ENCODE measurements around the gene SERPINB5.
"Not testable (repeated sequence)": the region's sequence is repeated elsewhere in the genome, so short reads cannot be mapped to it uniquely, and the experiment has no call there.

Gene SERPINB5

GRCh38 chr18:63451799-63452660 is 24.7 kb upstream of the SERPINB5 start:
- Mint-ChIP-seq H3K9me3 (no peaks in the 10 kb centered on the region), H3K27ac (no peak overlapping the region), H3K4me3 (no peak overlapping the region), H3K27me3 (no peaks in the 10 kb centered on the region), H3K4me1 (no peaks in the 10 kb centered on the region), H3K36me3 (ENCODE audit: low read depth) (no peaks in the 10 kb centered on the region)
- ATAC-seq (no peak), DNase-seq (no peak)

DNA sequence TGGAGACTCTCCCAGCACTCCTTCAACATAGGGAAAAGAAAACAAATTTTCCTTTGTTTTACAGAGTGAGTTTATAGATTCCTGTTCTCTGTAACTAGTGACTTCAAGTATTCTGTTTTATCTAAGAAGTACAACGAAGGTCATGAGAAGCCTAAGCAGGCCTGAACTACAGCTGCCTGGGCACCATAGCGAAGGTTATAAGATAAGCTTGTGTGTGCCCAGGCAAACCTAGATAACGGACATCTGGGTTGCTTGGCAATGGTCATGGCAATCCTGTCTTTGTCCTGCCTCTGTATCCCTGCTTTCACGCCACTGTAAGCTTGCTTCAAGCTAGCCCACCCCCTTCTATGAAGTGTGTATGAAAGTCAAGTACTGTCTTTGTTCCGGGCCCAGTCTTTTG is 24.0 kb upstream of the SERPINB5 start:
- H3K4me1 Mint-ChIP-seq; DNase-seq; H3K9me3 Mint-ChIP-seq; H3K27ac Mint-ChIP-seq; ATAC-seq; H3K36me3 Mint-ChIP-seq (ENCODE audit: low read depth); H3K27me3 Mint-ChIP-seq; H3K4me3 Mint-ChIP-seq: not testable (repeated sequence)

DNA sequence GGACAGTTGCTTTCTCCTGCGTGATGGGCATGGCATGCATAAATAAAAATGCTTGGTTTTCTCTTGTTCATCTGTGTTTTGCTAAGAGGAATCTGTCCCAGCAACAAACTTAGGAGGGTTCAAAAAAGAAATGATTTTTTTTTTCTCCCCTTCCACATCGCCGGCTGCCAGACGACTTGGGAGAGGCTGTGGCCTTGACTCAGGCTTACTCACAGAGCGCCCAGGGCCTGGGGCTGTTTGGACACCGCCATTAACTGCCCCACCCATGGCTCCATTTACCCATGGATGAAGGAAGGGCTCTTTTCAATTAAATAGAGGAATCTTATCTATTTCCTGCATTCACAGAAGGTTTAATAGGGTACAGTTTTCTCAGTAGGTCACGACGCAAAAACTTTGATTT is 22.3 kb upstream of the SERPINB5 start:
- Mint-ChIP-seq H3K27ac (no peak overlapping the region), H3K4me1 (no peaks in the 10 kb centered on the region), H3K27me3 (no peaks in the 10 kb centered on the region), H3K9me3 (no peaks in the 10 kb centered on the region), H3K36me3 (ENCODE audit: low read depth) (no peaks in the 10 kb centered on the region), H3K4me3 (no peak overlapping the region)
- DNase-seq: no peak
- ATAC-seq: no peak

GRCh38 chr18:63457977-63458376 is 18.8 kb upstream of the SERPINB5 start:
- Mint-ChIP-seq H3K27ac (no peak overlapping the region), H3K9me3 (no peaks in the 10 kb centered on the region), H3K4me3 (no peak overlapping the region), H3K36me3 (ENCODE audit: low read depth) (no peaks in the 10 kb centered on the region), H3K27me3 (no peaks in the 10 kb centered on the region), H3K4me1 (no peaks in the 10 kb centered on the region)
- DNase-seq (no peak), ATAC-seq (no peak)

DNA sequence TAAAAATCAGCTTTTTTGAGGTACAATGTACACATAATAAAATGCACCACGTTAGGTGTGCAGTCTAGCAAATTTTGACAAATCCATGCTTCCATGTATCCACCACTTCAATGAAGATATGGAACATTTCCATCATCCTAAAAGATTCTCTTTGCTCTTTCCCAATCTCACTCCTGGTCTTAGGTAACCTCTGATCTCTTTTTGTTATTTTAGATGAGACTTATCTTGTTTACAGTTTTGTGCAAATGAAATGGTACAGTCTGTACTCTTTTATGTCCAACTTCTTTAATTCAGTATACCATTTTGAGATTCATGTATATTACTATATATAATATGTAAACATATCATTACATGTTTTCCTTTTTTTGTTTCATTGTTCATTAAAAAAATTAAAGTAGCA is 16.3 kb upstream of the SERPINB5 start:
- Mint-ChIP-seq H3K27ac (no peak overlapping the region), H3K27me3 (peaks cover 5% of the 10 kb centered on the region), H3K9me3 (no peaks in the 10 kb centered on the region), H3K4me1 (peaks cover 5% of the 10 kb centered on the region), H3K4me3 (no peak overlapping the region), H3K36me3 (ENCODE audit: low read depth) (no peaks in the 10 kb centered on the region)
- ATAC-seq: no peak
- no peak for DNase-seq

DNA sequence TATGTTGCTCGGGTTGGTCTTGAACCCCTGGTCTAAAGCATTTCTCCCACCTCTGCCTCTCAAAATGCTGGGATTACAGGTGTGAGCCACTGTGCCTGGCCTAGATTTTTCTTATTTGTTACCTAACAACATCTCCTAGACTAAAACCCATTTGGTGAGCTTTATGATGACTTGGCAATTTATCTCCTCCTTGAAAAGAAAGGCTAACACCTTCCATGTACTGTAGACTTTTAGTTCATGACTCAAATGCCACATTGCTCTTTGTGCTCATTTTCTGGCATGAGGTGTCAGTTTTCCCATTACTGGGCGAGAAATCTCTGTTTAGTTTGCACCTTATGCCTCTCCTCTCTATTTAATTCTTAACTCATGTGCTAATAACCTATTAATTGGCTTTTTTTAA is 12.3 kb upstream of the SERPINB5 start:
- Mint-ChIP-seq H3K4me1 (peaks cover 5% of the 10 kb centered on the region), H3K4me3 (no peak overlapping the region), H3K27ac (no peak overlapping the region), H3K9me3 (no peaks in the 10 kb centered on the region), H3K27me3 (peaks cover 5% of the 10 kb centered on the region), H3K36me3 (ENCODE audit: low read depth) (no peaks in the 10 kb centered on the region)
- DNase-seq (no peak), ATAC-seq (no peak)

GRCh38 chr18:63465059-63465458 is 11.7 kb upstream of the SERPINB5 start:
- no peaks in the 10 kb centered on the region for H3K36me3 Mint-ChIP-seq (ENCODE audit: low read depth)
- peaks cover 5% of the 10 kb centered on the region for H3K27me3 Mint-ChIP-seq
- H3K9me3 Mint-ChIP-seq: no peaks in the 10 kb centered on the region
- ATAC-seq (peak; percentile 71), DNase-seq (no peak)
- H3K4me1 Mint-ChIP-seq: peaks cover 5% of the 10 kb centered on the region
- no peak overlapping the region for H3K27ac Mint-ChIP-seq
- no peak overlapping the region for H3K4me3 Mint-ChIP-seq

- peaks cover 5% of the 10 kb centered on the region for H3K4me1 Mint-ChIP-seq
- no peak for ATAC-seq
- H3K9me3 Mint-ChIP-seq: no peaks in the 10 kb centered on the region
- H3K27me3 Mint-ChIP-seq: peaks cover 5% of the 10 kb centered on the region
- no peak overlapping the region for H3K4me3 Mint-ChIP-seq
- no peak for DNase-seq
- no peaks in the 10 kb centered on the region for H3K36me3 Mint-ChIP-seq (ENCODE audit: low read depth)
- H3K27ac Mint-ChIP-seq: no peak overlapping the region
Measured at GRCh38 chr18:63467699-63468098, 9.1 kb upstream of the SERPINB5 start.

DNA sequence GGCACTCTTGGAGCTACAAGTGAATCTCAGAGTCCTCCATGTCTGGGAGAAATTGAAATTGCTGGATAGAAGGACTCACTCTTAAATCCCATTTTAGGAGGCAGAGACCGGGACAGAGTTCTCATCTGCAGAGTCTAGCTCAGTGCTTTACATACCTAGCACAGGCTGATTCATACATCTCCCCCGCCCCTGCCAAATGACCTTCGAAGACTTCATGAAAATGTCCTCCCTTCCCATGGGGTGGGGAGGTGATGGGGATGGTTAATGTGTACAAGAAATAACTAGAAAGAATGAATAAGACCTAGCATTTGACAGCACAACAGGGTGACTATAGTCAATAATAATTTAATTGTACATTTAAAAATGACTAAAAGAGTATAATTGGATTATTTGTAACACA is 8.2 kb upstream of the SERPINB5 start:
- Mint-ChIP-seq H3K36me3 (ENCODE audit: low read depth) (no peaks in the 10 kb centered on the region), H3K4me1 (peaks cover 5% of the 10 kb centered on the region), H3K9me3 (no peaks in the 10 kb centered on the region), H3K27me3 (peaks cover under 1% of the 10 kb centered on the region), H3K4me3 (no peak overlapping the region), H3K27ac (no peak overlapping the region)
- DNase-seq (no peak), ATAC-seq (no peak)

- DNase-seq (no peak), ATAC-seq (no peak)
- Mint-ChIP-seq H3K9me3 (no peaks in the 10 kb centered on the region), H3K4me3 (no peak overlapping the region), H3K27me3 (peaks cover 4% of the 10 kb centered on the region), H3K4me1 (no peaks in the 10 kb centered on the region), H3K27ac (no peak overlapping the region), H3K36me3 (ENCODE audit: low read depth) (no peaks in the 10 kb centered on the region)
Measured at GRCh38 chr18:63470751-63471150, 6.0 kb upstream of the SERPINB5 start.

- H3K9me3 Mint-ChIP-seq: no peaks in the 10 kb centered on the region
- H3K4me3 Mint-ChIP-seq: no peak overlapping the region
- no peaks in the 10 kb centered on the region for H3K4me1 Mint-ChIP-seq
- ATAC-seq (no peak), DNase-seq (no peak)
- peaks cover 4% of the 10 kb centered on the region for H3K27me3 Mint-ChIP-seq
- no peak overlapping the region for H3K27ac Mint-ChIP-seq
- no peaks in the 10 kb centered on the region for H3K36me3 Mint-ChIP-seq (ENCODE audit: low read depth)
Measured at GRCh38 chr18:63472380-63472779, 4.4 kb upstream of the SERPINB5 start.

- H3K27me3 Mint-ChIP-seq: peaks cover 4% of the 10 kb centered on the region
- H3K36me3 Mint-ChIP-seq (ENCODE audit: low read depth): no peaks in the 10 kb centered on the region
- no peaks in the 10 kb centered on the region for H3K4me1 Mint-ChIP-seq
- DNase-seq: no peak
- no peak overlapping the region for H3K27ac Mint-ChIP-seq
- H3K4me3 Mint-ChIP-seq: no peak overlapping the region
- H3K9me3 Mint-ChIP-seq: no peaks in the 10 kb centered on the region
- no peak for ATAC-seq
Measured at GRCh38 chr18:63477200-63477599, 442 bp downstream of the SERPINB5 start.

GRCh38 chr18:63477968-63478367 is 1.2 kb downstream of the SERPINB5 start:
- no peak for ATAC-seq
- peaks cover 4% of the 10 kb centered on the region for H3K27me3 Mint-ChIP-seq

DNA sequence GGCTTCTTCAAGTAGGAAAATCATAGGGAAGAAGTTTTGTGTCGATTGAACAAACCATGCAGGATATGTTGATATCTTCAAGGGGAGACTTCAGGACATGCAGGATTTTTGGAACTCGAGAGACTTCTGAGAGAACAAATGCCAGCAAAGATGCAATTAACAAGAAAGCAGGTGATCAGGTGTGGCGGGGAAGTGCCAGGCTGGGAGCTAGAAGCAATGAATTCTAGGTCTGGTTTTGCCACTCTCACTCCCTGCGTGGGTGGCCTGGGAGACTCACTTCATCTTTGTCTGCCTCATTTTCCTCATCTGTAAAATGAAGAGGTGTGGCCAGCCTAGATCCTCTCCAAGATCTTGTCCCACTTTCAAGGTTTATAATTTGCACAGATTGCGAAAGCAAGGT is 3.1 kb downstream of the SERPINB5 start:
- H3K27me3 Mint-ChIP-seq: peaks cover 4% of the 10 kb centered on the region
- ATAC-seq: no peak
- H3K4me1 Mint-ChIP-seq: no peaks in the 10 kb centered on the region
- H3K36me3 Mint-ChIP-seq (ENCODE audit: low read depth): no peaks in the 10 kb centered on the region
- H3K4me3 Mint-ChIP-seq: no peak overlapping the region
- DNase-seq: no peak
- H3K9me3 Mint-ChIP-seq: no peaks in the 10 kb centered on the region
- no peak overlapping the region for H3K27ac Mint-ChIP-seq

More at GRCh38 chr18:63477968-63478367, 1.2 kb downstream of the SERPINB5 start:
- H3K36me3 Mint-ChIP-seq (ENCODE audit: low read depth): no peaks in the 10 kb centered on the region
- no peaks in the 10 kb centered on the region for H3K4me1 Mint-ChIP-seq
- no peak overlapping the region for H3K4me3 Mint-ChIP-seq
- no peak overlapping the region for H3K27ac Mint-ChIP-seq
- no peak for DNase-seq
- no peaks in the 10 kb centered on the region for H3K9me3 Mint-ChIP-seq

GRCh38 chr18:63480476-63480875 is 3.7 kb downstream of the SERPINB5 start:
- no peaks in the 10 kb centered on the region for H3K4me1 Mint-ChIP-seq

GRCh38 chr18:63480915-63481314 is 4.2 kb downstream of the SERPINB5 start:
- H3K4me1 Mint-ChIP-seq: no peaks in the 10 kb centered on the region
- ATAC-seq (no peak), DNase-seq (no peak)
- peaks cover 2% of the 10 kb centered on the region for H3K27me3 Mint-ChIP-seq
- no peak overlapping the region for H3K27ac Mint-ChIP-seq
- H3K4me3 Mint-ChIP-seq: no peak overlapping the region
- no peaks in the 10 kb centered on the region for H3K9me3 Mint-ChIP-seq
- H3K36me3 Mint-ChIP-seq (ENCODE audit: low read depth): no peaks in the 10 kb centered on the region

More at GRCh38 chr18:63480476-63480875, 3.7 kb downstream of the SERPINB5 start:
- Mint-ChIP-seq H3K27me3 (peaks cover 5% of the 10 kb centered on the region), H3K36me3 (ENCODE audit: low read depth) (no peaks in the 10 kb centered on the region), H3K4me3 (no peak overlapping the region), H3K9me3 (no peaks in the 10 kb centered on the region), H3K27ac (no peak overlapping the region)
- DNase-seq (no peak), ATAC-seq (no peak)

Data from activated naive CD8-positive, alpha-beta T cell treated with anti-CD3 and anti-CD28 coated beads, Interleukin-2, amount 50 U/mL, for 24 hours (primary cell).